ENCODE data around the gene FAM120B.
"Not testable (repeated sequence)": the region's sequence is repeated elsewhere in the genome, so short reads cannot be mapped to it uniquely, and the experiment has no call there.

FAM120B gene

DNA sequence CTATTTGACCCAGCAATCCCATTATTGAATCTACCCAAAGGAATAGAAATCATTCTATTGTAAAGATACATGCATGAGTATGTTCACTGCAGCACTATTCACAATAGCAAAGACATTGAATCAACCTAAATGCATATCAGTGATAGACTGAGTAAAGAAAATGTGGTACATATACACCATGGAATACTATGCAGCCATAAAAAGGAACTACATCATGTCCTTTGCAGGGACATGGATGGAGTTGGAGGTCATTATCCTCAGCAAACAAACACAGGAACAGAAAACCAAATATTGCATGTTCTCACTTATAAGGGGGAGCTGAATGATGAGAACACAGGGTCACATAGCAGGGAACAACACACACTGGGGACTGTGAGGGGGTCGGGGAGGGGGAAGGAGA, 48.6 kb downstream of the FAM120B start:
- H3K9ac ChIP-seq (ENCODE audit: low read depth, low read length); H3K4me2 ChIP-seq (ENCODE audit: low read length); H3K4me3 ChIP-seq (ENCODE audit: low read length); H3K9me3 ChIP-seq (replicated peaks; ENCODE audit: low read length); H3K27me3 ChIP-seq (ENCODE audit: control insufficient read depth, insufficient read depth, low read length); H3K4me1 ChIP-seq (ENCODE audit: control insufficient read depth, insufficient read depth, low read length): not testable (repeated sequence)
- peaks cover 35% of the 10 kb centered on the region for H3K36me3 ChIP-seq (ENCODE audit: insufficient read depth, low read length)

DNA sequence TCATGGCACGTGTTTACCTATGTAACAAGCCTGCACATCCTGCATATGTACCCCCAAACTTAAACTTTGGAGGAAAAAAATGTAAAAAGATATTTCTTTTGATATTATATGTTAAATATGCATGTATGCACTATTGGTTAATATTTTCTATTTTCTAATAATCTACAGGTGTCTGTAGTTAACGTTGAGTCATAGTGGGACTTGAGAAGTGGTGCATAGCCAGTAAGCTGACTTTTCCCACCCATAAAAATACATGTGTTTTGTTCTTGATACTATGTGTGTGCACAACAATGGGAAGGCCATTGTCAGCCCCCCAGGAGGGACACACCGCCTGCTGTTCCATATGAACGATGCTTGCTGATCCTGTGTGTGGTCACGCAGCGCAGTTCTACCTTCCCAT, 49.1 kb downstream of the FAM120B start:
- H3K4me2 ChIP-seq (ENCODE audit: low read length) = no peak overlapping the region
- no peaks in the 10 kb centered on the region for H3K4me1 ChIP-seq (ENCODE audit: control insufficient read depth, insufficient read depth, low read length)
- peaks cover 35% of the 10 kb centered on the region for H3K36me3 ChIP-seq (ENCODE audit: insufficient read depth, low read length)
- peaks cover 3% of the 10 kb centered on the region for H3K9me3 ChIP-seq (replicated peaks; ENCODE audit: low read length)
- H3K9ac ChIP-seq (ENCODE audit: low read depth, low read length) = no peak overlapping the region
- no peaks in the 10 kb centered on the region for H3K27me3 ChIP-seq (ENCODE audit: control insufficient read depth, insufficient read depth, low read length)
- no peak overlapping the region for H3K4me3 ChIP-seq (ENCODE audit: low read length)

- Histone ChIP-seq H3K9me3 (replicated peaks; ENCODE audit: low read length) (no peaks in the 10 kb centered on the region), H3K4me2 (ENCODE audit: low read length) (no peak overlapping the region), H3K9ac (ENCODE audit: low read depth, low read length) (no peak overlapping the region), H3K4me3 (ENCODE audit: low read length) (no peak overlapping the region), H3K27me3 (ENCODE audit: control insufficient read depth, insufficient read depth, low read length) (no peaks in the 10 kb centered on the region), H3K36me3 (ENCODE audit: insufficient read depth, low read length) (peaks cover 33% of the 10 kb centered on the region), H3K4me1 (ENCODE audit: control insufficient read depth, insufficient read depth, low read length) (no peaks in the 10 kb centered on the region)
These were observed 51.3 kb downstream of the FAM120B start for GRCh38 chr6:170357812-170358211.

GRCh38 chr6:170358496-170358895, 51.9 kb downstream of the FAM120B start:
- H3K36me3 ChIP-seq (ENCODE audit: insufficient read depth, low read length) = peaks cover 38% of the 10 kb centered on the region

DNA sequence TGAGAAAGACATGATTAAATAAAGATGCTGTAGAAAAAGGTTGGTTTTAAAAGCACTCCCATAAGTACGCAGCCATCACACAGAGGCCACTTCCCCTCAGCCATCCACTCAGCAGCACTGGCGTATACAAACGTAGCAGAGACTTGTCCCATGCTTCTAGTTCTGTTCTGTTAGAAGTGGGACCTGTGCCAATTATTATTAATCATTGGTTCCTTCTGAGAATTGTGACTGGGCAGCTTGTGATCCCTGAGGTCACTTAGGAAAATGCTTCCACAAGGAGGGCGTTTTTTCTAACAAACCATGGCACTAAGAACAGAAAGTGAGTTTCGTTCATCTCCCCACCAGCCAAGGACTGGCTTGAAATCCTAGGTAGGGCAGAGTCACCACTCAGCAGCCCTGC, 53.9 kb downstream of the FAM120B start:
- Histone ChIP-seq H3K27me3 (ENCODE audit: control insufficient read depth, insufficient read depth, low read length) (no peaks in the 10 kb centered on the region), H3K4me1 (ENCODE audit: control insufficient read depth, insufficient read depth, low read length) (no peaks in the 10 kb centered on the region), H3K9me3 (replicated peaks; ENCODE audit: low read length) (no peaks in the 10 kb centered on the region), H3K9ac (ENCODE audit: low read depth, low read length) (no peak overlapping the region), H3K36me3 (ENCODE audit: insufficient read depth, low read length) (peaks cover 38% of the 10 kb centered on the region), H3K4me3 (ENCODE audit: low read length) (no peak overlapping the region), H3K4me2 (ENCODE audit: low read length) (no peak overlapping the region)

More at GRCh38 chr6:170358496-170358895, 51.9 kb downstream of the FAM120B start:
- H3K4me2 ChIP-seq (ENCODE audit: low read length) = no peak overlapping the region
- H3K27me3 ChIP-seq (ENCODE audit: control insufficient read depth, insufficient read depth, low read length) = no peaks in the 10 kb centered on the region
- H3K9me3 ChIP-seq (replicated peaks; ENCODE audit: low read length) = no peaks in the 10 kb centered on the region
- H3K4me3 ChIP-seq (ENCODE audit: low read length) = no peak overlapping the region
- H3K9ac ChIP-seq (ENCODE audit: low read depth, low read length) = no peak overlapping the region
- no peaks in the 10 kb centered on the region for H3K4me1 ChIP-seq (ENCODE audit: control insufficient read depth, insufficient read depth, low read length)

DNA sequence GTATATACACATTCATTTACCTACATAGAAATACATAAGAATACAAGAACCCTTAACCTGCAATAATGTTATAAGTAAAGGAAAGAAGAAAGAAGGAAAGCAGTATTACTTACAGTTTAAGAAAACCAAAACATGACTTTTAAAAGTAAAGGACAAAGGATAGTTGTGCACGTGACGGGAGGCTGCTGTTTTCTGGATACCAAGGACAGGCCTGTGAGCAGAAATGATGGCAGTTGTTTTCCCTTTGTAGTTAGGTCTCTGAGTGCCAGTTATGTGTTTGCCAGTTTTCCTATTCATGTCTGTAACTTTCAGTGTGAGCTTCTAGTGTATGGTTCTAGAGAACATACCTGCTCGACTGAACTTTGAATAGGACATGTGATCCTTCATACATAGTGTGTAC, 54.8 kb downstream of the FAM120B start:
- Histone ChIP-seq H3K9ac (ENCODE audit: low read depth, low read length) (no peak overlapping the region), H3K4me1 (ENCODE audit: control insufficient read depth, insufficient read depth, low read length) (no peaks in the 10 kb centered on the region), H3K4me2 (ENCODE audit: low read length) (no peak overlapping the region), H3K9me3 (replicated peaks; ENCODE audit: low read length) (no peaks in the 10 kb centered on the region), H3K27me3 (ENCODE audit: control insufficient read depth, insufficient read depth, low read length) (no peaks in the 10 kb centered on the region), H3K4me3 (ENCODE audit: low read length) (no peak overlapping the region), H3K36me3 (ENCODE audit: insufficient read depth, low read length) (peaks cover 38% of the 10 kb centered on the region)

GRCh38 chr6:170362121-170362520, 55.6 kb downstream of the FAM120B start:
- no peaks in the 10 kb centered on the region for H3K27me3 ChIP-seq (ENCODE audit: control insufficient read depth, insufficient read depth, low read length)
- H3K4me1 ChIP-seq (ENCODE audit: control insufficient read depth, insufficient read depth, low read length) = no peaks in the 10 kb centered on the region
- no peaks in the 10 kb centered on the region for H3K9me3 ChIP-seq (replicated peaks; ENCODE audit: low read length)
- no peak overlapping the region for H3K4me2 ChIP-seq (ENCODE audit: low read length)
- H3K9ac ChIP-seq (ENCODE audit: low read depth, low read length) = no peak overlapping the region
- H3K4me3 ChIP-seq (ENCODE audit: low read length) = no peak overlapping the region
- peaks cover 36% of the 10 kb centered on the region for H3K36me3 ChIP-seq (ENCODE audit: insufficient read depth, low read length)

- H3K4me2 ChIP-seq (ENCODE audit: low read length) = no peak overlapping the region
- H3K36me3 ChIP-seq (ENCODE audit: insufficient read depth, low read length) = peaks cover 29% of the 10 kb centered on the region
- H3K9me3 ChIP-seq (replicated peaks; ENCODE audit: low read length) = no peaks in the 10 kb centered on the region
- no peaks in the 10 kb centered on the region for H3K4me1 ChIP-seq (ENCODE audit: control insufficient read depth, insufficient read depth, low read length)
- H3K4me3 ChIP-seq (ENCODE audit: low read length) = no peak overlapping the region
- no peak overlapping the region for H3K9ac ChIP-seq (ENCODE audit: low read depth, low read length)
- no peaks in the 10 kb centered on the region for H3K27me3 ChIP-seq (ENCODE audit: control insufficient read depth, insufficient read depth, low read length)
These were observed 56.7 kb downstream of the FAM120B start for GRCh38 chr6:170363255-170363654.

DNA sequence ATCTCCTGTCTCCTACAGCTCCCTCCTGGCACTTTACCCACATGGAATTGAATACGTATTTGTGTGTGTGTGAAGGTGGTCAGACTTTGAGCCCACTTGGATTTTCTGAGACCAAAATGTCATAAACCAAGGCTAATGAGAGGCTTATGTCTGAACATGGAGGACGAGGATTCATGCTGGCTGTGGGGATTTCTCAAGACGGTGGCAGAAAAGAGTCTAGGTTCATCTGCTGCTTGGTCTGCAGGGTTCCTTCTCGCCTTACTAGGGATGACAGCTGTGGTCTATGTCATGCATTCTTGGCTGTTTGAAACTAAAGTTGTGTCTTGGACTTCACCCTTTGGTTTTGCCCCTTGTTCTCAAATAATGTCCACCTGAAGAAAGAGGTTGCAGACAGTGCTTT, 58.6 kb downstream of the FAM120B start:
- Histone ChIP-seq H3K4me3 (ENCODE audit: low read length) (no peak overlapping the region), H3K4me2 (ENCODE audit: low read length) (no peak overlapping the region), H3K9ac (ENCODE audit: low read depth, low read length) (no peak overlapping the region), H3K27me3 (ENCODE audit: control insufficient read depth, insufficient read depth, low read length) (no peaks in the 10 kb centered on the region), H3K9me3 (replicated peaks; ENCODE audit: low read length) (no peaks in the 10 kb centered on the region), H3K36me3 (ENCODE audit: insufficient read depth, low read length) (peaks cover 24% of the 10 kb centered on the region), H3K4me1 (ENCODE audit: control insufficient read depth, insufficient read depth, low read length) (no peaks in the 10 kb centered on the region)

GRCh38 chr6:170365593-170365992, 59.0 kb downstream of the FAM120B start:
- Histone ChIP-seq H3K4me3 (ENCODE audit: low read length) (no peak overlapping the region), H3K36me3 (ENCODE audit: insufficient read depth, low read length) (peaks cover 22% of the 10 kb centered on the region), H3K9me3 (replicated peaks; ENCODE audit: low read length) (no peaks in the 10 kb centered on the region), H3K27me3 (ENCODE audit: control insufficient read depth, insufficient read depth, low read length) (no peaks in the 10 kb centered on the region), H3K9ac (ENCODE audit: low read depth, low read length) (no peak overlapping the region), H3K4me1 (ENCODE audit: control insufficient read depth, insufficient read depth, low read length) (no peaks in the 10 kb centered on the region), H3K4me2 (ENCODE audit: low read length) (no peak overlapping the region)

- H3K4me1 ChIP-seq (ENCODE audit: control insufficient read depth, insufficient read depth, low read length) = no peaks in the 10 kb centered on the region
- no peak overlapping the region for H3K9ac ChIP-seq (ENCODE audit: low read depth, low read length)
- H3K27me3 ChIP-seq (ENCODE audit: control insufficient read depth, insufficient read depth, low read length) = no peaks in the 10 kb centered on the region
- H3K4me2 ChIP-seq (ENCODE audit: low read length) = no peak overlapping the region
- no peak overlapping the region for H3K4me3 ChIP-seq (ENCODE audit: low read length)
- peaks cover 16% of the 10 kb centered on the region for H3K36me3 ChIP-seq (ENCODE audit: insufficient read depth, low read length)
- no peaks in the 10 kb centered on the region for H3K9me3 ChIP-seq (replicated peaks; ENCODE audit: low read length)
These were observed 59.8 kb downstream of the FAM120B start for GRCh38 chr6:170366248-170366960.

GRCh38 chr6:170367241-170367640, 60.7 kb downstream of the FAM120B start:
- peaks cover 16% of the 10 kb centered on the region for H3K36me3 ChIP-seq (ENCODE audit: insufficient read depth, low read length)
- no peak overlapping the region for H3K9ac ChIP-seq (ENCODE audit: low read depth, low read length)
- H3K27me3 ChIP-seq (ENCODE audit: control insufficient read depth, insufficient read depth, low read length) = no peaks in the 10 kb centered on the region
- no peaks in the 10 kb centered on the region for H3K9me3 ChIP-seq (replicated peaks; ENCODE audit: low read length)
- H3K4me1 ChIP-seq (ENCODE audit: control insufficient read depth, insufficient read depth, low read length) = no peaks in the 10 kb centered on the region
- no peak overlapping the region for H3K4me2 ChIP-seq (ENCODE audit: low read length)
- no peak overlapping the region for H3K4me3 ChIP-seq (ENCODE audit: low read length)
